H1 (cell line): ENCODE results near the gene IRF7. TPM values are rescaled to one million over a fixed set of nuclear protein-coding genes. Genes with fewer than 3 reads are reported as not detected.

Experiments
- CTCF ChIA-PET: fragments of 300-600 bp; sonication (Branson Sonifier 250); formaldehyde crosslinking; loops from one replicate; lab custom pipeline; 2021; ENCODE audit not compliant: partially characterized antibody; lab: Charles Lee
- POLR2A ChIA-PET: fragments of 300-600 bp; sonication (Branson Sonifier 250); formaldehyde crosslinking; loops from one replicate; lab custom pipeline; 2021; ENCODE audit warnings: inconsistent platforms; ENCODE audit not compliant: partially characterized antibody; lab: Charles Lee
- DNase-seq, 2 experiments: peaks; one replicate each; pipeline versions ENCODE4 v3.0.0 to v3.0.0-alpha.2; 2010 to 2022; ENCODE audit warnings: low spot score in 2 of 2, low read depth in 1 of 2, mixed read lengths in 1 of 2
- FAIRE-seq: peaks from 2 replicates; lab custom pipeline; 2011; peaks lifted over from hg19 to GRCh38; lab: Jason Lieb, UNC
- H2AFZ ChIP-seq: 2 replicates; pipeline ENCODE4 v1.8.1; 2012; ENCODE audit warnings: low read length, inconsistent platforms
- H2AK5ac ChIP-seq: 2 replicates; pipeline ENCODE4 v1.6.1; 2013; ENCODE audit warnings: low read depth, low read length
- H2BK120ac ChIP-seq: replicated peaks from 2 replicates; pipeline ENCODE3; 2013; ENCODE audit warnings: low read depth, low read length, inconsistent platforms
- H2BK12ac ChIP-seq: 2 replicates; pipeline ENCODE4 v1.6.1; 2013; ENCODE audit warnings: low read depth, low read length
- H2BK15ac ChIP-seq: 2 replicates; pipeline ENCODE4 v1.6.1; 2013; ENCODE audit warnings: low read length
- H2BK20ac ChIP-seq: 2 replicates; pipeline ENCODE4 v1.6.1; 2013; ENCODE audit warnings: low read length
- H2BK5ac ChIP-seq: 2 replicates; pipeline ENCODE4 v1.6.1; 2013; ENCODE audit warnings: low read depth, low read length
- H3K14ac ChIP-seq: 2 replicates; pipeline ENCODE4 v1.6.1; 2013; ENCODE audit warnings: inconsistent platforms; ENCODE audit not compliant: insufficient read length
- H3K18ac ChIP-seq: 2 replicates; pipeline ENCODE4 v1.6.1; 2013; ENCODE audit warnings: low read length; ENCODE audit errors: extremely low read depth
- H3K23ac ChIP-seq: 2 replicates; pipeline ENCODE4 v1.6.1; 2013; ENCODE audit warnings: inconsistent platforms; ENCODE audit not compliant: insufficient read length
- H3K23me2 ChIP-seq: 2 replicates; pipeline ENCODE4 v1.6.1; 2013; ENCODE audit warnings: low read depth, low read length
- H3K27ac ChIP-seq: 2 replicates; pipeline ENCODE4 v1.6.1; 2011; ENCODE audit warnings: low read depth, low read length, inconsistent platforms
- H3K27me3 ChIP-seq, 4 experiments: replicated peaks in 1 of 4; 1 replicate in 1 of 4; 2 replicates in 3 of 4; pipeline versions ENCODE4 v1.6.1 to v1.8.1; 2011 to 2013; ENCODE audit warnings: low read length in 3 of 4, mild to moderate bottlenecking in 3 of 4, inconsistent platforms in 2 of 4, mixed read lengths in 2 of 4, moderate library complexity in 1 of 4; ENCODE audit not compliant: control insufficient read depth in 3 of 4, insufficient read depth in 3 of 4; ENCODE audit errors: extremely low read depth in 1 of 4
- H3K36me3 ChIP-seq, 4 experiments: 2 replicates each; pipeline versions ENCODE4 v1.6.1 to v1.8.1; 2011 to 2013; ENCODE audit warnings: mild to moderate bottlenecking in 4 of 4, low read length in 3 of 4, moderate library complexity in 2 of 4, control low read depth in 1 of 4, inconsistent platforms in 1 of 4; ENCODE audit not compliant: insufficient read depth in 4 of 4, control insufficient read depth in 2 of 4
- H3K4ac ChIP-seq: replicated peaks from 2 replicates; pipeline ENCODE3; 2013; ENCODE audit warnings: low read length, low read depth, mixed read lengths, inconsistent platforms; ENCODE audit not compliant: insufficient read length
- H3K4me1 ChIP-seq, 4 experiments: replicated peaks in 1 of 4; 1 replicate in 1 of 4; 2 replicates in 3 of 4; pipeline versions ENCODE4 v1.6.1 to v1.8.1; 2011 to 2013; ENCODE audit warnings: low read length in 3 of 4, inconsistent platforms in 2 of 4, mixed read lengths in 1 of 4; ENCODE audit not compliant: insufficient read depth in 4 of 4, control insufficient read depth in 3 of 4
- H3K4me2 ChIP-seq, 2 experiments: 2 replicates each; pipeline versions ENCODE4 v1.6.1 to v1.8.1; 2011 to 2013; ENCODE audit warnings: low read depth in 2 of 2, low read length in 2 of 2, control low read depth in 1 of 2, inconsistent platforms in 1 of 2, mild to moderate bottlenecking in 1 of 2; ENCODE audit not compliant: insufficient read depth in 1 of 2
- H3K4me3 ChIP-seq, 4 experiments: fragments of 200-600, 300-600 bp in 1 of 4; sonication (generic), shearing (Covaris generic), sonication (Bioruptor Twin) in 1 of 4; 2 replicates each; pipeline versions ENCODE4 v1.5.1 to v1.8.1; 2011 to 2016; ENCODE audit warnings: low read length in 4 of 4, low read depth in 3 of 4, control low read depth in 2 of 4, inconsistent platforms in 2 of 4, mild to moderate bottlenecking in 2 of 4, mixed read lengths in 1 of 4, moderate library complexity in 1 of 4; ENCODE audit not compliant: insufficient read depth in 2 of 4; ENCODE audit errors: extremely low read depth in 1 of 4
- H3K56ac ChIP-seq: replicated peaks from 2 replicates; pipeline ENCODE3; 2013; ENCODE audit warnings: low read depth, mild to moderate bottlenecking, mixed read lengths, low read length, inconsistent platforms; ENCODE audit not compliant: insufficient read length
- H3K79me1 ChIP-seq: 2 replicates; pipeline ENCODE4 v1.6.1; 2013; ENCODE audit warnings: low read depth, low read length, control low read depth
- H3K79me2 ChIP-seq, 2 experiments: 2 replicates each; pipeline versions ENCODE4 v1.6.1 to v1.8.1; 2012 to 2013; ENCODE audit warnings: low read length in 2 of 2, mild to moderate bottlenecking in 2 of 2, inconsistent platforms in 1 of 2; ENCODE audit not compliant: insufficient read depth in 2 of 2, control insufficient read depth in 1 of 2
- H3K9ac ChIP-seq, 4 experiments: replicated peaks in 1 of 4; 1 replicate in 1 of 4; 2 replicates in 3 of 4; pipeline versions ENCODE4 v1.6.1 to v1.8.1; 2011 to 2013; ENCODE audit warnings: low read depth in 3 of 4, low read length in 3 of 4, control low read depth in 2 of 4, mild to moderate bottlenecking in 2 of 4, moderate library complexity in 2 of 4, inconsistent platforms in 1 of 4; ENCODE audit errors: extremely low read depth in 1 of 4
- H3K9me3 ChIP-seq, 2 experiments: 2 replicates each; pipeline versions ENCODE4 v1.6.1 to v1.8.1; 2012 to 2013; ENCODE audit warnings: mild to moderate bottlenecking in 2 of 2, moderate library complexity in 2 of 2, control low read depth in 1 of 2, inconsistent platforms in 1 of 2, low read depth in 1 of 2, low read length in 1 of 2, mixed read lengths in 1 of 2; ENCODE audit not compliant: insufficient read depth in 2 of 2
- H4K20me1 ChIP-seq, 2 experiments: replicated peaks in 1 of 2; 2 replicates each; pipeline versions ENCODE3 to v1.8.1; 2011 to 2013; ENCODE audit warnings: inconsistent platforms in 2 of 2, low read length in 2 of 2, mild to moderate bottlenecking in 1 of 2; ENCODE audit not compliant: insufficient read depth in 2 of 2, control insufficient read depth in 1 of 2
- H4K5ac ChIP-seq: 2 replicates; pipeline ENCODE4 v1.6.1; 2013; ENCODE audit warnings: low read length, low read depth, mixed read lengths, inconsistent platforms; ENCODE audit not compliant: insufficient read length
- H4K8ac ChIP-seq: 2 replicates; pipeline ENCODE4 v1.8.0; 2013; ENCODE audit warnings: mild to moderate bottlenecking, moderate library complexity, low read length, inconsistent platforms; ENCODE audit not compliant: insufficient read depth; ENCODE audit errors: extremely low read depth
- H4K91ac ChIP-seq: replicated peaks from 2 replicates; pipeline ENCODE3; 2013; ENCODE audit warnings: low read length, mixed read lengths, inconsistent platforms; ENCODE audit not compliant: insufficient read length
- BRCA1 ChIP-seq: IDR thresholded peaks from 2 replicates; pipeline ENCODE4 v1.6.1; 2012; ENCODE audit warnings: low read depth, low read length, improper control_type of control experiment
- JUN ChIP-seq: IDR thresholded peaks from 2 replicates; pipeline ENCODE4 v1.6.1; 2011; ENCODE audit warnings: low read depth, mild to moderate bottlenecking, improper control_type of control experiment, low read length
- RNF2 ChIP-seq: fragments of 200-900, 300-1000 bp; sonication (generic); IDR thresholded peaks from 2 replicates; pipeline ENCODE4 v1.7.1; 2016; ENCODE audit warnings: borderline replicate concordance, low read depth, mild to moderate bottlenecking, antibody characterized with exemption, low read length; ENCODE audit not compliant: poor library complexity, severe bottlenecking; ENCODE audit errors: missing control alignments
- TAF1 ChIP-seq: IDR thresholded peaks from 2 replicates; pipeline ENCODE4 v1.6.1; 2011; ENCODE audit warnings: mild to moderate bottlenecking, low read depth, low read length
- TAF7 ChIP-seq: optimal IDR thresholded peaks from 2 replicates; pipeline ENCODE3; 2011; ENCODE audit warnings: low read depth, mild to moderate bottlenecking, inconsistent platforms, low read length, moderate library complexity, borderline replicate concordance
- WGBS, 2 experiments: shearing (Covaris generic) in 1 of 2; methylation state at CpG; one replicate each; pipeline versions ENCODE4 v1.1.6 to v1.1.7; 2013 to 2015; ENCODE audit warnings: low lambda C conversion rate in 2 of 2, mixed read lengths in 2 of 2, inconsistent platforms in 1 of 2, low coverage in 1 of 2, missing lambda C conversion rate in 1 of 2; ENCODE audit not compliant: insufficient replicate concordance in 2 of 2, insufficient coverage in 1 of 2, insufficient read length in 1 of 2; ENCODE audit errors: extremely low coverage in 1 of 2, missing lambda C conversion rate in 1 of 2; 5-methylcytosine and 5-hydroxymethylcytosine counted together
- polyA plus RNA-seq, 7 experiments: library from polyadenylated mRNA; depleted of rRNA in 3 of 7; stranded (reverse) in 5 of 7; unstranded in 2 of 7; fragments of >200 nt in 5 of 7; fragments of 200-250 nt in 2 of 7; gene quantifications; 1 replicate in 5 of 7; 2 replicates in 1 of 7; 4 replicates in 1 of 7; pipeline versions ENCODE4 v1.2.1 to v1.2.3, GENCODE V29; 2011 to 2013; ENCODE audit warnings: missing spikeins in 2 of 7, mixed read lengths in 2 of 7
- total RNA-seq: library from RNA; stranded (reverse); fragmentation: NEBNext Ultra II Directional; extraction: Animal tissue kit (Norgen Biotek cat#: 25700); gene quantifications from 2 replicates; pipeline ENCODE4 v1.2.1, GENCODE V29; 2021

Gene IRF7
- total and polyA plus RNA-seq, 2 of the 8 experiments (the other 6 are each of a cell fraction or from before 2014, with no cell fraction given), result 9.1 to 9.6 TPM

GRCh38 chr11:623349-623869 lies 7.7 kb upstream of the IRF7 start:
- H3K9me3 ChIP-seq, result no peaks in the 10 kb centered on the region
- TF ChIP-seq TAF7, result no peak
- TF ChIP-seq JUN, result no peak
- no peak for TF ChIP-seq RNF2
- TF ChIP-seq TAF1, result no peak
- no peak for TF ChIP-seq BRCA1
- peaks cover 2 to 11% (median 9%) of the 10 kb centered on the region in 4 experiments; a peak in 6 of 7 replicates for H3K27me3 ChIP-seq
- no peak overlapping the region for H2AFZ ChIP-seq
- H4K5ac ChIP-seq, result no peak overlapping the region
- ChIA-PET CTCF (no interaction called here), POLR2A (interaction anchor here (0.6 to 2.8 kb wide), 4 partner anchors 16 to 186 kb away, joined by 3 to 10 read pairs (median 4); no protein-coding TSS in a partner anchor)
- no peaks in the 10 kb centered on the region; the same call in 1 of the 2 replicates for H3K23me2 ChIP-seq
- no peak overlapping the region for H2BK15ac ChIP-seq
- H3K18ac ChIP-seq, result no peak overlapping the region
- no peak overlapping the region for H3K23ac ChIP-seq
- peaks cover 0 to 9% of the 10 kb centered on the region in 2 experiments for H4K20me1 ChIP-seq
- H3K56ac ChIP-seq, result no peak overlapping the region
- H2AK5ac ChIP-seq, result no peak overlapping the region
- no peak overlapping the region for H3K4me3 ChIP-seq
- no peak overlapping the region for H4K8ac ChIP-seq
- no peaks in the 10 kb centered on the region for H3K79me2 ChIP-seq
- peaks cover 0 to 6% (median under 1%) of the 10 kb centered on the region in 4 experiments; a peak in 2 of 7 replicates for H3K4me1 ChIP-seq
- 90% methylated on average over 15 of the region's 15 CpGs; no CpG with 5 or more reads in 1 of the 2 experiments for WGBS, 2 experiments
- H3K36me3 ChIP-seq, result no peaks in the 10 kb centered on the region
- no peak overlapping the region for H3K4ac ChIP-seq
- DNase-seq (no peak), FAIRE-seq (no peak)
- no peaks in the 10 kb centered on the region for H3K79me1 ChIP-seq
- no peak overlapping the region for H2BK120ac ChIP-seq
- no peak overlapping the region for H2BK20ac ChIP-seq
- H2BK12ac ChIP-seq, result no peak overlapping the region
- no peak overlapping the region for H3K14ac ChIP-seq
- no peak overlapping the region for H3K27ac ChIP-seq
- no peak overlapping the region for H2BK5ac ChIP-seq
- no peak overlapping the region for H3K9ac ChIP-seq
- H3K4me2 ChIP-seq, result no peak overlapping the region
- no peak overlapping the region for H4K91ac ChIP-seq
